Right lung (tissue), 5 donors: ENCODE data around the gene KCNG1. TPM values are rescaled to one million over a fixed set of nuclear protein-coding genes. Genes with fewer than 3 reads are reported as not detected.

Experiments used
- DNase-seq, 2 donors: peaks; one replicate each; pipeline ENCODE4 v3.0.0-alpha.2; 2013
- polyA plus RNA-seq, 5 donors: library from polyadenylated mRNA; unstranded; fragments of 120-200 nt; gene quantifications; one replicate each; pipeline versions ENCODE4 v1.2.1 to v1.2.3, GENCODE V29; 2013; ENCODE audit warnings: inconsistent platforms in 1 of 5, low replicate concordance in 1 of 5; ENCODE audit not compliant: insufficient read length in 5 of 5, insufficient read depth in 1 of 5

Gene KCNG1
- polyA plus RNA-seq, 5 donors, result 0.31 to 1.3 (median 0.70) TPM

GRCh38 chr20:51014797-51015722 is 7.8 kb downstream of the KCNG1 start:
- no peak for DNase-seq

DNA sequence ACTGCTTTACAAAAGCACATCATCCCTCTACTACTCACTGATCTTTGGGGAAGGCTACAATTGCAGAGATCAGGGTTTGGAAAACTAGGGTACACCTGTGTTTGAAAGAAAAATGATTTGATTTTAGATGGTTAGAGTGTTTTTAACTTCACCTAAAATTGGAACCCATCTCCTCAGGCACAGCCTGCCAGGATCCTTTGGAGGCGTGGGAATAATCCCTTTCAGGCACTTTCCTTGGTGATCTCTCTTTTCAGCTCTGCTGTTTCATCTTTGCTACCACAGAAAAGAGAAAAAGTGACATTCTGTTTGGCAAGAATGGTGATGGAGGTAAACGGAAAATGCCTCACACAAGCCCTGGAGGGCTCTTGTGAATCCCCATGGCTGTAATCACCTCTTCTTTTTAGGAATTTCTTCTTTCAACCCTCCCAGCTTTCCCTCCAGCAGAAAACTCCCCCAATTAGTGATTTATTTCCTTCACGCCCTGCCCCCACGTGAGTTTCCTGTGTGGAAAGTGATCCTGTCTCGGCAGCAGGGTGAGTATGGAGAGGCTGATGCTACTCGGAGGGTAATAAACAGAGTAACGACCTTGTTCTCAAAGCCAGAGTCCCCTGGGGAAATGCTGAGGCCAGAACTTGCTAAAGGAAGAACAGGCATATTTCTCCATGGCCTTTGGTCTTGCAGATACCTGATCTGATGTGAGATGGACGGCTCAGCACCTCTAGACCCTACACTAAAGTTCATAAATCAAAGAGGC is 9.2 kb downstream of the KCNG1 start:
- no peak for DNase-seq

- DNase-seq, result no peak
Measured at GRCh38 chr20:51012357-51012756, 10.6 kb downstream of the KCNG1 start.

GRCh38 chr20:51011479-51011878 is 11.4 kb downstream of the KCNG1 start:
- no peak for DNase-seq

GRCh38 chr20:51010932-51011331 is 12.0 kb downstream of the KCNG1 start:
- DNase-seq, result no peak

DNA sequence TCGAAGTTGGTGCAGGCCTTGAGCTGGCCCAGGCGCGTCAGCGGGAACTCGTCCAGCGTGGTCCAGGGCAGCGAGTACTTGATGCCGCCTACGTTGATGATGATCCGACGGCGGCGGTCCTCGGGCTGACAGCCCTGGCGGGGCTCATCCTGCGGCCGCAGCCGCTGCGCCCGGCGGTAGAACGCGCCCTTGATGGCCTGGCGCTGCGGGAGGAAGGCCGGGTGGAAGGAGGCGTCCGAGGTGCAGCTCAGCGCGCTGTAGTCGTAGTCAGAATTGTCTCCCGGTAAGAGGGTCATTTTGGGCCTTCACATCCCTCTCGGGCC is 12.9 kb downstream of the KCNG1 start:
- DNase-seq, result no peak

- no peak for DNase-seq
Measured at GRCh38 chr20:51009303-51010042, 13.4 kb downstream of the KCNG1 start.

- DNase-seq, result no peak
Measured at GRCh38 chr20:51008718-51009117, 14.2 kb downstream of the KCNG1 start.

GRCh38 chr20:51005214-51005613 is 17.7 kb downstream of the KCNG1 start:
- no peak for DNase-seq

- DNase-seq, result no peak
Measured at GRCh38 chr20:51004781-51005180, 18.1 kb downstream of the KCNG1 start.

- no peak for DNase-seq
Measured at GRCh38 chr20:51004305-51004727, 18.6 kb downstream of the KCNG1 start.

DNA sequence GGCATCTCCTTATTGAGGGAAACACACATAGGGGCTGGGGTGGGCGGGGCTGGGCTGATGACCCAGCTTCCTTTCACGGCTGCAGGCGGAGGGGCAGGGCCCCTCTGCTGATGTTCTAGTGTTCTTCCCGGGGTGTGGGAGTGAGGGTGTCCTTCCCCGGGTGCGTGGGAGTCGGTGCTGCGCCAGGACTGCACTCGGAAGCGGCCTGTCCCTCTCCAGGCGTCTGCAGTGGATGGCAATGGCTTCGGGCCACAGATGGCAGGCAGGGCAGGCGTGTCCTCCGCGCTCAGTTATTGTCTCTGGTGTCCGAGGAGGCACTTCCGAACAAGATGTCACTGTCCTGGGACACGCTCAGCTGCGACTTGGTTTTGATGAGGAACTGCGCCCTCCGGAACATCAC is 19.2 kb downstream of the KCNG1 start:
- no peak for DNase-seq

DNA sequence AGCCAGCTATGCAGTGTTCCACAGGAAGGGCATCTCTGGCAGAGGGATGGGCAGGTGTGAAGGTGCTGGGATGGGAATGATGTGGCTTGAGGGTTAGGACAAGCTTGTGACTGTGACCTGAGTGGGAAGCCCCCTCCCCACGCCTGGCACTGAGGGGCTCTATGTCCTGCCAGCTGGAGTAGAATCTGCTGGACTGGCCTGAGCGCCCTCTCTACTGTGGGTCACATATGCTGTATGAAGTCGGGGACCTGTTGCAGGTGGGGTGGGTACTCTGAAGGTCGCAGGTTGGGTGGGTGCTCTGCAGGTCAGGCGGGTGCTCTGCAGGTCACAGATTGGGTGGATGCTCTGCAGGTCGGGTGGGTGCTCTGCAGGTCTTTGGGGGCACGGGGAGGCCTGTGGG is 20.3 kb downstream of the KCNG1 start:
- DNase-seq, result no peak

DNA sequence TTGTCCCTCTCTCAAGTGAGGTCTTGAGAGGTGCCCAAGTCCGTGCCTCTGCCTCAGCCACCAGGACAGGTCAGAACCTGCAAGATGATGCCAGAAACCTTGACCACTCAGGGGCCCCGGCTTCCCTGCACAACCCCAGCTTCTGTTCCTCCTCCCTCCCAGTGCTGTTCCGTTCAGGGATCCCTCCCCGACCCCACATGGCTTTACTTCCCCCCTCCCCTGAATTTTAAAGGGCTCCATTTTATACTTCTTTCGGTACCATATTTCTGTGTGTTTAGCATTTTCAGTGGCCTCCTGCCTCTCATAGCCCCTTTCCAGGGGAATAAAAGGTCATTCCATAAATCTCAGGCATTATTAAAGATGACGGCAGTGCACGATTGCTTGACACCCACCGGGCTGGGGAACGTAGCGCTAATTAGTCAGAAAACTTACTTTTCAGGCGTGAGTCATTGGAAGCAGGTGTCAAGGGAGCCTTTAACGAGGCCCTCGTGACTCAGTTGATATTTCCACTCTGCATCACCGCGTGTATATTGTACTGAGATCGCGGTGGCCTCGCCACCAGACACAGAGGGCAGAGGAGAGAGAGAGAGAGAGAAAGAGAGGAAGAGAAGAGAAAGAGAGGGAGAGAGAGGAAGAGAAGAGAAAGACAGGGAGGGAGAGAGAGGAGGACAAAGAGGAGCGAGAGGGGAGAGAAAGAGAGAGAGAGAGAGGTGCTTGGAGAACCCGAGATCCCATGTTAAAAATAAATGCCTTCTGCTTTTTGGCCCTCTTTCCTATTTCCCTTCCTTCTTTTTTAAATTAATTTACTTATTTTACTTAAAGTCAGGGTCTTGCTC is 21.3 kb downstream of the KCNG1 start:
- DNase-seq, result no peak

DNA sequence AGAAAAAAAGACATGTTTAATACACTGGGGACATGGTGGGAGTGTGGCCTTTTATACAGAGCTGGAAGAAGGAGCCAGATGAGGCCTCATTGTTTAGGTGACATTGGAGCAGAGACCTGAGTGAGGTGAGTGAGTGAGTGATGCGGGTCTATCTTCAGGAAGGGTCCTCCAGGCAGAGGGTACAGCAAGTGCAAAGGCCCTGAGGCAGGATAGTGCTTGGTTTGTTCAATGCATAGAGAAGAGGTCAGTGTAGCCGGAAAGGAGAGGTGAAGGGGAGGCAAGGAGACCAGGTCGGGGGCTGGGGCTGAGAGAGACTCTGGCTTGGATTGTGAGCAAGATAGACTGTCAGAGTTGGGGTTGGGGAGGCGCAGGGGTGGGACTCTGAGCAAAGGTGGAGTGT is 23.6 kb downstream of the KCNG1 start:
- DNase-seq, result no peak

GRCh38 chr20:50996901-50997865 is 25.7 kb downstream of the KCNG1 start:
- DNase-seq, result no peak

DNA sequence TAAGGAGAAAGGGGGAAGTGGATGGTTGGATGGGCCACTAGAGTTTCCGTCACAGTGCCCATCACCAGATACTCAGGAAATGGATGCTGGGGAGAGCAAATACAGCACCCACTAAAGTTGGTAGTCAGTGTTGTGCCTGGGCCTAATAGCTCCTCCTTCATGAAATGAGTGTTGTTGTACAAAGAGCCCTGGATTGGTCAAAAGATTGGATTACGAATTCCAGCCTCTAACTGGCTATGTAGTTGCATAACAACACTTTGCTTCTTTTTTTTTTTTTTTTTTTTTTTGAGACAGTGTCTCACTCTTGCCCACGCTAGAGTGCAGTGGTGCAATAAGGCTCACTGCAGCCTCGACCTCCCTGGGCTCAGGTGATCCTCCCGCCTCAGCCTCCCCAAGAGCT is 27.4 kb downstream of the KCNG1 start:
- no peak for DNase-seq

- DNase-seq, result no peak
Measured at GRCh38 chr20:50993876-50994275, 29.0 kb downstream of the KCNG1 start.

- peak in 1 of 2 donors; percentile 10 for DNase-seq
Measured at GRCh38 chr20:50992733-50993457, 30.0 kb downstream of the KCNG1 start.

DNA sequence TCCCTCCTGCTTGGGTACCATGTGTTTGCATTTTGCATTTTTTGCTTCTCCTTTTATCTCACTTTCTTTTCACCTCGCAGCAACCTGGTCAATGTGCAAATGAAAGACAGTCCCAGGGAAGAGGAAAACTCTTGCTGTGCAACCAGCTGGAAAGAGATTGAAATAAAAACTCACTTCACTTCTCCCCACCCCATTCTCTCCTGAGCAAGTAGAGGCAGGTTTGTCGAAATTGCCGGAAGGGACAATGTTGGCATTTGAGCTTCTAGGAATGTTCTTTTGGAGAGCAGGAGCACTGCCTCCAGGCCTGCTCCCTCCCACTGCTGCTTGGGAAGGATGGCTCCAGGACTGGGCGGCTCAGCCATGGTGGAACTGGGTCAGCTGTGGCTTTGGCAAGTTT is 30.6 kb downstream of the KCNG1 start:
- DNase-seq, result no peak
